DND-41 (cell line): ENCODE data around the gene PAK2.

ENCODE experiments used
- ATAC-seq: fragments of 200-7000 bp; cut with Tn5 transposase; 3 replicates; pipeline ENCODE4 v1.9.1; 2021; ENCODE audit warnings: low read depth; ENCODE audit not compliant: insufficient read depth
- DNase-seq: peaks from one replicate; pipeline ENCODE4 v3.0.0-alpha.2; 2020
- H2AFZ ChIP-seq: 2 replicates; pipeline ENCODE4 v1.6.0; 2012; ENCODE audit warnings: low read depth, low read length
- H3K27ac ChIP-seq: 2 replicates; pipeline ENCODE4 v1.5.1; 2012; ENCODE audit warnings: low read length, inconsistent platforms
- H3K27me3 ChIP-seq: fragments of 200-600 bp; sonication (generic); 2 replicates; pipeline ENCODE4 v1.6.0; 2012; ENCODE audit warnings: low read length, mild to moderate bottlenecking, inconsistent platforms; ENCODE audit not compliant: insufficient read depth, poor library complexity
- H3K36me3 ChIP-seq: 2 replicates; pipeline ENCODE4 v1.5.1; 2012; ENCODE audit warnings: low read length, inconsistent platforms; ENCODE audit not compliant: insufficient read depth
- H3K4me1 ChIP-seq: 2 replicates; pipeline ENCODE4 v1.5.1; 2012; ENCODE audit warnings: mild to moderate bottlenecking, low read length; ENCODE audit not compliant: insufficient read depth
- H3K4me2 ChIP-seq: 2 replicates; pipeline ENCODE4 v1.6.0; 2012; ENCODE audit warnings: mild to moderate bottlenecking, moderate library complexity, low read length, inconsistent platforms; ENCODE audit not compliant: insufficient read depth
- H3K4me3 ChIP-seq, 2 experiments: fragments of 200-600 bp in 1 of 2; shearing (Covaris generic) in 1 of 2; 2 replicates each; pipeline ENCODE4 v1.5.1; 2012 to 2016; ENCODE audit warnings: inconsistent platforms in 2 of 2, low read length in 2 of 2, mild to moderate bottlenecking in 2 of 2, low read depth in 1 of 2, moderate library complexity in 1 of 2
- H3K79me2 ChIP-seq: 2 replicates; pipeline ENCODE4 v1.6.0; 2012; ENCODE audit warnings: low read length, inconsistent platforms; ENCODE audit not compliant: insufficient read depth
- H3K9ac ChIP-seq: 2 replicates; pipeline ENCODE4 v1.6.0; 2012; ENCODE audit warnings: low read depth, mild to moderate bottlenecking, inconsistent platforms, low read length, moderate library complexity
- H3K9me3 ChIP-seq: 2 replicates; pipeline ENCODE4 v1.5.1; 2012; ENCODE audit warnings: low read length, moderate library complexity, mild to moderate bottlenecking, inconsistent platforms; ENCODE audit not compliant: insufficient read depth, severe bottlenecking
- H4K20me1 ChIP-seq: 2 replicates; pipeline ENCODE4 v1.6.0; 2012; ENCODE audit warnings: low read length; ENCODE audit not compliant: insufficient read depth
- EZH2 ChIP-seq: IDR thresholded peaks from 3 replicates; pipeline ENCODE4 v1.6.1; 2012; ENCODE audit warnings: borderline replicate concordance, low read depth, mild to moderate bottlenecking, moderate library complexity, low read length, inconsistent platforms; ENCODE audit not compliant: severe bottlenecking
- TF ChIP-seq, protein P1 (sequence below): IDR thresholded peaks from 2 replicates; pipeline ENCODE4 v1.5.1; 2012; ENCODE audit warnings: borderline replicate concordance, low read length, moderate library complexity, mild to moderate bottlenecking; ENCODE audit not compliant: poor library complexity, severe bottlenecking; ENCODE audit errors: extremely low read depth

Gene PAK2

DNA sequence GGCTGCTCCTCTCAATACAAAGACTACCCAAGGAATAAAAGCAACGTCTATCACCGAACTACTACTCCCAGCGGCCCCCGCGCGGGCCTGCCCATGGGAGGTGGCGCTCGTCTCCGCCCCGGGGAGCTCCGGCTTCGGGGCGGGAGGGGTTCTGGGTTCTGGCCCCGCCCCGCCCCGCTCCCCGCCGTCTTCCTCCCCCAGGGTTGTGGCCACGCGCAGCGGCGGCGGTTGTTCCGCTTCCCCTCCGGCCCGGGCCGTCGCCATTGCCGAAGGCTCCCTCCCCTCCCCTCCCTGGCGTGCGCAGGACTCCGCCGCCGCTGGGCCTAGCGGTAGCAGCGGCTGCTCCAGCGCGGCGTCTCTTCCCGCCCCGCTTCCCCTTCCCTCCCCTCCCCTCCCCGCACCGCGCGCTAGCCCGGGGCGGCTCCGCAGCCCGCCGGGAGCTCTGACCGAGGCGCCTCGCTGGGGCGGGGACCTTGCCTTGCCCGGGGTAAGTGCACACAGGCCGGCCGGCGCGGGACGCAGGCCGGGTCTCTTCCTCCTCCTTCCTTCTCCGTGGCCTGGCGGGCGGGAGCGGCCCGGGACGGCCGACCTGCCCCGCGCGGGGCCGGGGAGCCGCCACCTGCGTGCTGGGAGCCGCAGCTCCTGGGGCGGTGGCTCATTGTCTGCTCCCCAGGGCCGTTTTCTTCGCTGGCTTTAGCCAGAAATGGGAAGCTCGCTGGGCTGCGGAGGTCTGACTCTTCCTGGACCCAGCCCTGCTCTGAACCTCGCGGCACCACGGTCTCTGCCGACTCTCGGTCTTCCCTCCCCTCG, at the start of gene PAK2:
Gene PAK2, plus strand, starts transcription at position 187 of the 810 bp plus-strand sequence. CDS start 42,790 bp downstream, outside the sequence.
- Histone ChIP-seq H2AFZ (peak within 1 kb of the TSS; percentile 83), H3K27me3 (no peaks in the 10 kb centered on the region), H3K9me3 (no peaks in the 10 kb centered on the region), H3K4me3 (peak within 1 kb of the TSS; percentile 79 to 88), H3K27ac (peak within 1 kb of the TSS; percentile 90), H3K9ac (peak within 1 kb of the TSS; percentile 93), H3K4me1 (peaks cover 26% of the 10 kb centered on the region), H3K4me2 (peak within 1 kb of the TSS; percentile 80), H4K20me1 (peaks cover 24% of the 10 kb centered on the region), H3K79me2 (peaks cover 52% of the 10 kb centered on the region), H3K36me3 (peaks cover 3% of the 10 kb centered on the region; the same call in 1 of the 2 replicates)
- ATAC-seq (peak; percentile 88), DNase-seq (peak; percentile 92)
- TF ChIP-seq, protein P1, sequence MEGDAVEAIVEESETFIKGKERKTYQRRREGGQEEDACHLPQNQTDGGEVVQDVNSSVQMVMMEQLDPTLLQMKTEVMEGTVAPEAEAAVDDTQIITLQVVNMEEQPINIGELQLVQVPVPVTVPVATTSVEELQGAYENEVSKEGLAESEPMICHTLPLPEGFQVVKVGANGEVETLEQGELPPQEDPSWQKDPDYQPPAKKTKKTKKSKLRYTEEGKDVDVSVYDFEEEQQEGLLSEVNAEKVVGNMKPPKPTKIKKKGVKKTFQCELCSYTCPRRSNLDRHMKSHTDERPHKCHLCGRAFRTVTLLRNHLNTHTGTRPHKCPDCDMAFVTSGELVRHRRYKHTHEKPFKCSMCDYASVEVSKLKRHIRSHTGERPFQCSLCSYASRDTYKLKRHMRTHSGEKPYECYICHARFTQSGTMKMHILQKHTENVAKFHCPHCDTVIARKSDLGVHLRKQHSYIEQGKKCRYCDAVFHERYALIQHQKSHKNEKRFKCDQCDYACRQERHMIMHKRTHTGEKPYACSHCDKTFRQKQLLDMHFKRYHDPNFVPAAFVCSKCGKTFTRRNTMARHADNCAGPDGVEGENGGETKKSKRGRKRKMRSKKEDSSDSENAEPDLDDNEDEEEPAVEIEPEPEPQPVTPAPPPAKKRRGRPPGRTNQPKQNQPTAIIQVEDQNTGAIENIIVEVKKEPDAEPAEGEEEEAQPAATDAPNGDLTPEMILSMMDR = peak; percentile 8
- TF ChIP-seq EZH2 = no peak

DNA sequence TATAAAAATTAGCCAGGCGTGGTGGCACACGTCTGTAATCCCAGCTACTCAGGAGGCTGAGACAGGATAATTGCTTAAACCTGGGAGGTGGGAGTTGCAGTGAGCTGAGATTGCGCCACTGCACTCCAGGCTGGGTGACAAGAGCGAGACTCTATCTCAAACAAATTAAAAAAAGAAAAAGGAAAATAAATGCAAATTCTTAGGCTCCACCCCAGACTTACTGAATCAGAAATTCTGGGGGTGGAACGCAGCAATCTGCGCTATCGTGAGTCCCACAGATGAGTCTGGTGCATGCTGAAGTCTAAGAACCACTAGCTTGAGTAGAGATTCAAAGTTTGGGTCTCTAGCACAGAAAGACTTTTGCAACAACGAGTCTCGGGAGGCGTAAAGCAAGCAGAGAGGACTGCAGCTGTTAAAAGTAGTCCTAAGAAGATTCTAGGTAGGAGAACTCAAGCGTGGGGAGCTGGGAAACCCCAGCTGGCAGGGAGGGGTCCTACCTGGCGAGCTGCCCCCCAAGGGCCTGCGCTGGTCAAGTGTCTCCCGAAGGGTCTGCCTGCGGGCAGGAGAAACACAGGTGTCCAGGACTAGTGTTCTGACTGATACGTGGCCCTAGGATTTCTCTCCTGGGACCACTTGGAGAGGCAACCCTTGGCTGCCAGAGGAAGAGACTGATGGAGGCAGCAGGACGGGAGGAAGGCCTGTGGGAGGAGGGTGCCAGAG, 49.6 kb upstream of the PAK2 start:
- H3K27me3 ChIP-seq = no peaks in the 10 kb centered on the region
- no peaks in the 10 kb centered on the region for H3K9me3 ChIP-seq
- no peaks in the 10 kb centered on the region for H3K36me3 ChIP-seq
- DNase-seq (no peak), ATAC-seq (no peak)
- no peak overlapping the region for H3K4me3 ChIP-seq
- H3K4me1 ChIP-seq = peaks cover 3% of the 10 kb centered on the region
- no peak overlapping the region for H3K27ac ChIP-seq
- H3K9ac ChIP-seq = no peak overlapping the region
- TF ChIP-seq, protein P1 = no peak
- TF ChIP-seq EZH2 = no peak
- no peak overlapping the region for H2AFZ ChIP-seq
- H3K4me2 ChIP-seq = no peak overlapping the region
- no peaks in the 10 kb centered on the region for H3K79me2 ChIP-seq
- H4K20me1 ChIP-seq = no peaks in the 10 kb centered on the region

DNA sequence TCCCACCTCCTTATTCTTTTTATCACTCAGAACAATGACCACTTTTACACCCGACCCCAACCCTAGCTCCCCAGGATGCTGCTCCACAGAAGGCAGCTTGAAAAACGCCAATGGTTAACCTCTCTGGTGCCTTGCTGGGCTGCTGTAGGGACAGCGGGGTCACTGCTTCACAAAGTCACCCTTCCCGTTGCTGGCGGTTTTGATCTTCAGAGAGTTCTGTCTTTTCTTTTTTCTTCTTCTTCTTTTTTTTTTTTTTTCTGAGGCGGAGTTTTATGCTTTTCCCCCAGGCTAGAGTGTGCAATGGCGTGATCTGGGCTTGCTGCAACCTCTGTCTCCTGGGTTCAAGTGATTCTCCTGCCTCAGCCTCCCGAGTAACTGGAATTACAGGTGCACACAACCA, 48.3 kb upstream of the PAK2 start:
- H4K20me1 ChIP-seq = no peaks in the 10 kb centered on the region
- H2AFZ ChIP-seq = no peak overlapping the region
- H3K27ac ChIP-seq = no peak overlapping the region
- H3K9me3 ChIP-seq = no peaks in the 10 kb centered on the region
- H3K4me2 ChIP-seq = no peak overlapping the region
- DNase-seq = no peak
- no peak for TF ChIP-seq EZH2
- TF ChIP-seq, protein P1 = no peak
- no peaks in the 10 kb centered on the region for H3K36me3 ChIP-seq
- no peaks in the 10 kb centered on the region for H3K4me1 ChIP-seq
- H3K9ac ChIP-seq = no peak overlapping the region
- ATAC-seq = no peak
- H3K79me2 ChIP-seq = no peaks in the 10 kb centered on the region
- no peaks in the 10 kb centered on the region for H3K27me3 ChIP-seq
- no peak overlapping the region for H3K4me3 ChIP-seq
